Lung (tissue), 12 donors: ENCODE results near the gene APBA2. TPM values are rescaled to one million over a fixed set of nuclear protein-coding genes. Genes with fewer than 3 reads are reported as not detected.

Experiments
- ATAC-seq: fragments of 200-7000 bp; cut with Tn5 transposase; one replicate; pipeline ENCODE4 v1.9.1; 2020; ENCODE audit warnings: moderate number of reproducible peaks; ENCODE audit not compliant: insufficient read depth, low FRiP score
- DNase-seq, 3 donors: peaks; one replicate each; pipeline ENCODE4 v3.0.0-alpha.2; 2013 to 2017
- H3K27ac ChIP-seq, 2 donors: one replicate each; pipeline ENCODE4 v1.5.1; 2013; ENCODE audit warnings: mild to moderate bottlenecking in 2 of 2, moderate library complexity in 2 of 2, control low read depth in 1 of 2, inconsistent platforms in 1 of 2, low read depth in 1 of 2, low read length in 1 of 2
- H3K27me3 ChIP-seq, 3 donors: one replicate each; pipeline ENCODE4 v1.5.1; 2013; ENCODE audit warnings: low read length in 2 of 3; ENCODE audit not compliant: control insufficient read depth in 3 of 3, insufficient read depth in 3 of 3
- H3K36me3 ChIP-seq, 4 donors: one replicate each; pipeline ENCODE4 v1.5.1; 2013; ENCODE audit warnings: low read length in 4 of 4, mild to moderate bottlenecking in 1 of 4, moderate library complexity in 1 of 4; ENCODE audit not compliant: control insufficient read depth in 4 of 4, insufficient read depth in 4 of 4
- H3K4me1 ChIP-seq, 5 donors: one replicate each; pipeline ENCODE4 v1.5.1; 2013; ENCODE audit warnings: low read length in 5 of 5, mild to moderate bottlenecking in 2 of 5, moderate library complexity in 1 of 5; ENCODE audit not compliant: control insufficient read depth in 5 of 5, insufficient read depth in 5 of 5
- H3K4me3 ChIP-seq: one replicate; pipeline ENCODE4 v1.5.1; 2013; ENCODE audit warnings: mild to moderate bottlenecking, control low read depth, moderate library complexity
- H3K9ac ChIP-seq, 2 donors: one replicate each; pipeline ENCODE4 v1.5.1; 2013; ENCODE audit warnings: low read length in 2 of 2, control low read depth in 1 of 2; ENCODE audit not compliant: insufficient read depth in 1 of 2
- H3K9me3 ChIP-seq, 4 donors: one replicate each; pipeline ENCODE4 v1.5.1; 2013; ENCODE audit warnings: low read length in 3 of 4, mild to moderate bottlenecking in 1 of 4, moderate library complexity in 1 of 4; ENCODE audit not compliant: control insufficient read depth in 4 of 4, insufficient read depth in 3 of 4
- CTCF ChIP-seq: IDR thresholded peaks from 2 replicates; pipeline ENCODE4 v1.5.1; 2012; ENCODE audit warnings: mild to moderate bottlenecking; ENCODE audit errors: control extremely low read depth, extremely low read depth
- WGBS, 2 donors: extraction: QIAGEN DNeasy Blood & Tissue Kit; methylation state at CpG; one replicate each; pipeline ENCODE4 v1.1.7; 2013; 5-methylcytosine and 5-hydroxymethylcytosine counted together
- polyA plus RNA-seq, 2 donors: library from polyadenylated mRNA; stranded (reverse); fragments of 200-250 nt; gene quantifications; one replicate each; pipeline ENCODE4 v1.2.1, GENCODE V29; 2013
- total RNA-seq, 2 donors: library from RNA; depleted of rRNA in 1 of 2; stranded (reverse); fragments of >200 nt in 1 of 2; gene quantifications; one replicate each; pipeline ENCODE4 v1.2.1, GENCODE V29; 2014 to 2021
- donor health status: control.
- donor health status: control.
- donor health status: Bipolar disorder and iron deficiency.
- donor health status: healthy.
- donor health status: DM: yes; HTN: yes; CAD: no.

The APBA2 gene
- total and polyA plus RNA-seq, 4 donors: 1.6 to 18.3 (median 4.5) TPM

DNA sequence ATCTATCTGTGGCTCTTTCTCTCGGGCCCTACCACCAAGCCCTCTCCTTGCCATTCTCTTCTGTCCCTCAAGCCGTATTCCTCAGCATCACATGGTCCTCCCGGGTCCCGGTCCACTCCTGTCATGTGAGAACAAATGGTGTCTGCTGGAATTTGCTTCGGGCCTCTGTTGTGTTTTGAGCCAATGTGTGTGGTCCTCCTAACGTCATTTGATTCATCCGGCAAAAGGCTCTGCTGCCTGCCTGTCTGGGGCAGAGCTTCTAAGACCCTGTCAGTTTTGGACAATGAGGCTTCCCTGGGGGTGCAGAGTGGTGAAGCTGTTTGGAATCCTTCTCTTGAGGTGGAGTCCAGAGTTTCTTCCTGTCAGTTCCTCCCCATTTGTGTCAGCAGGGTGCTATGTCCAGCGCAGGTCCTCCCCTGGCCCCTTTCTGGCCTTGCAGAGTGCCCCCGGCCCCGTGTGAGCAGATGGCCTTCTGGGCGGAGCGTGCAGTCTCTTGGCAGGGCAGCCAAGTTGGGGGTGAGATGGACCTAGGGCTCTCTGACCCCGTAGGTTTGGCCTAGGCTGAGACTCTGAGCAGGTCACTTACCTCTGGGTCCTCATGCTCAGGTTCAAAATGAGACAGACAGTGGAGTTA is 93.6 kb downstream of the APBA2 start:
- H3K36me3 ChIP-seq: no peaks in the 10 kb centered on the region
- H3K4me3 ChIP-seq: no peak overlapping the region
- WGBS, 2 donors: 78 to 85% methylated on average over 13 of the region's 13 CpGs
- H3K4me1 ChIP-seq: peaks cover 0 to 14% (median 5%) of the 10 kb centered on the region in 5 donors
- peaks cover 0 to 3% (median 0%) of the 10 kb centered on the region in 4 donors for H3K9me3 ChIP-seq
- DNase-seq: peak; percentile 62 to 81 (median 66)
- no peak for TF ChIP-seq CTCF
- no peak overlapping the region for H3K9ac ChIP-seq
- no peak overlapping the region for H3K27ac ChIP-seq
- no peaks in the 10 kb centered on the region for H3K27me3 ChIP-seq
- no peak for ATAC-seq

DNA sequence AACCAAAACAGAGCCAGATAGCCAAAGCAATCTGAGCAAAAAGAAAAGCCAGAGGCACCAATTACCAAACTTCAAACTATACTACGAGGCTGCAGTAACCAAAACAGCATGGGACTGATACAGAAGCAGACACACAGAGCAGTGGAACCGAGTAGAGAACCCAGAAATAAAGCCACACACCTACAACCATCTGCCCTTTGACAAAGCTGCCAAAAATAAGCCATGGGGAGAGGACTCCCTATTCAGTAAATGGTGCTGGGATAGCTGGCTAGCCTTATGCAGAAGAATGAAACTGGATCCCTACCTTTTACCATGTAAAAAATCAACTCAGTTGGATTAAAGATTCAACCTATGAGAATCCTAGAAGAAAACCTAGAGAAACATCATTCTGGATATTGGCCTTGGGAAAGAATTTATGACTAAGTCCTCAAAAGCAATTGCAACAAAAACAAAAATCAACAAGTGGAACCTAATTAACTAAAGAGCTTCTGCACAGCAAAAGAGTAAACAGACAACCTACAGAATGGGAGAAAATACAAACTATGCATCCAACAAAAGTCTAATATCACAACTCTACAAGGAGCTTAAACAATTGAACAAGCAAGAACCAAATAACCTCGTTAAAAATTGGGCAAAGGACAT is 95.1 kb downstream of the APBA2 start:
- 86 to 93% methylated on average over 3 of the region's 3 CpGs for WGBS, 2 donors
- no peak for TF ChIP-seq CTCF
- Histone ChIP-seq H3K4me1 (peaks cover 0 to 28% (median 13%) of the 10 kb centered on the region in 5 donors), H3K27ac (no peak overlapping the region), H3K27me3 (no peaks in the 10 kb centered on the region), H3K9ac (no peak overlapping the region), H3K9me3 (peaks cover 0 to 3% (median 0%) of the 10 kb centered on the region in 4 donors), H3K36me3 (no peaks in the 10 kb centered on the region), H3K4me3 (no peak overlapping the region)
- no peak for DNase-seq
- no peak for ATAC-seq

GRCh38 chr15:28981351-28981720 is 95.6 kb downstream of the APBA2 start:
- ATAC-seq (no peak), DNase-seq (no peak)
- Histone ChIP-seq H3K9me3 (peaks cover 0 to 3% (median 0%) of the 10 kb centered on the region in 4 donors), H3K27ac (no peak overlapping the region), H3K4me3 (no peak overlapping the region), H3K36me3 (no peaks in the 10 kb centered on the region), H3K9ac (no peak overlapping the region), H3K4me1 (peaks cover 0 to 31% (median 17%) of the 10 kb centered on the region in 5 donors), H3K27me3 (no peaks in the 10 kb centered on the region)
- TF ChIP-seq CTCF: no peak
